CD4-positive, alpha-beta T cell treated with Interferon alpha-2 for 1 hour (primary cell): ENCODE data around the gene DDX49.

Experiments used
- DNase-seq, 2 donors: peaks; one replicate each; pipeline ENCODE4 v3.0.0-alpha.2; 2020 to 2022

DDX49 gene

DNA sequence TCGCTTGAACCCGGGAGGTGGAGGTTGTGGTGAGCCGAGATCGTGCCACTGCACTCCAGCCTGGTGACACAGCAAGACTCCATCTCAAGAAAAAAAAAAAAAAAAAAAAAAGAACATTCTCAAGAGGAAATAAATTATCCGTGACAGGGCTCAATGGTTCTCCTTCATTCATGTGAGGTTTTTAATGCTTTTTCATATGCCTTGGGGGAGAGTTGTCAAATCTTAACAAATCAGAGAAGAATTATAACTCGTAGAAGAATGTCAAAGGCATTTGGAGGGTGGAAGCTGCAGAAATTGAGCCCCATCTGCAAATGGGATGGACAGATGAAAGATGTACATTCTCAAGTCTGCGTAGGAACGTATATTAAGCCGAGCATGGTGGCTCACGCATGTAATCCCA, 56.4 kb downstream of the DDX49 start:
- no peak for DNase-seq
